Measurements from ENCODE around the gene FAM167B.

FAM167B gene

DNA sequence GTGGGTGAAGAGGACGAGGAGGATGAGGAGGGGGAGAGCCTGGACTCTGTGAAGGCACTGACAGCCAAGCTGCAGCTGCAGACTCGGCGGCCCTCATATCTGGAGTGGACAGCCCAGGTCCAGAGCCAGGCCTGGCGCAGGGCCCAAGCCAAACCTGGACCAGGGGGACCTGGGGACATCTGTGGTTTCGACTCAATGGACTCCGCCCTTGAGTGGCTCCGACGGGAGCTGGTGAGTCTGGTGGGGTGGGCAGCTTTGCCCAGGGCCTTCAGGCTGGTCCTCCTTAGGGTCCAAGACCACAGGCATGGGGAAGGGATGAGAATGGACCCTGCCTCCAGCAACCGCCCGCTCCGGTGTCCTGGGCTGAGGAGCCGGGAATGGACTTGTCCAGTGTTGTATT lies 430 bp downstream of the FAM167B start:
- H3K27ac ChIP-seq (ENCODE audit: low read length), result no peak overlapping the region
- H3K9me3 ChIP-seq (ENCODE audit: insufficient read depth, low read length), result peaks cover 16% of the 10 kb centered on the region; the same call in 1 of the 2 replicates
- no peak overlapping the region for H3K4me2 ChIP-seq (ENCODE audit: low read length)
- H3K27me3 ChIP-seq (ENCODE audit: low read depth, low read length), result no peaks in the 10 kb centered on the region
- H4K20me1 ChIP-seq (ENCODE audit: insufficient read depth, low read length), result no peaks in the 10 kb centered on the region
- H3K79me2 ChIP-seq (ENCODE audit: low read length), result no peaks in the 10 kb centered on the region
- H3K4me3 ChIP-seq (ENCODE audit: low read length), result no peak overlapping the region
- no peak for TF ChIP-seq EZH2phosphoT487 (IDR thresholded peaks at IDR 0.05; ENCODE audit: low read depth)
- TF ChIP-seq, protein P1, sequence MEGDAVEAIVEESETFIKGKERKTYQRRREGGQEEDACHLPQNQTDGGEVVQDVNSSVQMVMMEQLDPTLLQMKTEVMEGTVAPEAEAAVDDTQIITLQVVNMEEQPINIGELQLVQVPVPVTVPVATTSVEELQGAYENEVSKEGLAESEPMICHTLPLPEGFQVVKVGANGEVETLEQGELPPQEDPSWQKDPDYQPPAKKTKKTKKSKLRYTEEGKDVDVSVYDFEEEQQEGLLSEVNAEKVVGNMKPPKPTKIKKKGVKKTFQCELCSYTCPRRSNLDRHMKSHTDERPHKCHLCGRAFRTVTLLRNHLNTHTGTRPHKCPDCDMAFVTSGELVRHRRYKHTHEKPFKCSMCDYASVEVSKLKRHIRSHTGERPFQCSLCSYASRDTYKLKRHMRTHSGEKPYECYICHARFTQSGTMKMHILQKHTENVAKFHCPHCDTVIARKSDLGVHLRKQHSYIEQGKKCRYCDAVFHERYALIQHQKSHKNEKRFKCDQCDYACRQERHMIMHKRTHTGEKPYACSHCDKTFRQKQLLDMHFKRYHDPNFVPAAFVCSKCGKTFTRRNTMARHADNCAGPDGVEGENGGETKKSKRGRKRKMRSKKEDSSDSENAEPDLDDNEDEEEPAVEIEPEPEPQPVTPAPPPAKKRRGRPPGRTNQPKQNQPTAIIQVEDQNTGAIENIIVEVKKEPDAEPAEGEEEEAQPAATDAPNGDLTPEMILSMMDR (IDR thresholded peaks at IDR 0.05; ENCODE audit: low read depth, low read length), result no peak
- H3K4me1 ChIP-seq (ENCODE audit: low read length), result peaks cover 37% of the 10 kb centered on the region
- no peak overlapping the region for H2AFZ ChIP-seq (ENCODE audit: low read depth, low read length)
- no peaks in the 10 kb centered on the region for H3K36me3 ChIP-seq (replicated peaks; ENCODE audit: low read depth, low read length)
- no peak overlapping the region for H3K9ac ChIP-seq (ENCODE audit: low read length)

DNA sequence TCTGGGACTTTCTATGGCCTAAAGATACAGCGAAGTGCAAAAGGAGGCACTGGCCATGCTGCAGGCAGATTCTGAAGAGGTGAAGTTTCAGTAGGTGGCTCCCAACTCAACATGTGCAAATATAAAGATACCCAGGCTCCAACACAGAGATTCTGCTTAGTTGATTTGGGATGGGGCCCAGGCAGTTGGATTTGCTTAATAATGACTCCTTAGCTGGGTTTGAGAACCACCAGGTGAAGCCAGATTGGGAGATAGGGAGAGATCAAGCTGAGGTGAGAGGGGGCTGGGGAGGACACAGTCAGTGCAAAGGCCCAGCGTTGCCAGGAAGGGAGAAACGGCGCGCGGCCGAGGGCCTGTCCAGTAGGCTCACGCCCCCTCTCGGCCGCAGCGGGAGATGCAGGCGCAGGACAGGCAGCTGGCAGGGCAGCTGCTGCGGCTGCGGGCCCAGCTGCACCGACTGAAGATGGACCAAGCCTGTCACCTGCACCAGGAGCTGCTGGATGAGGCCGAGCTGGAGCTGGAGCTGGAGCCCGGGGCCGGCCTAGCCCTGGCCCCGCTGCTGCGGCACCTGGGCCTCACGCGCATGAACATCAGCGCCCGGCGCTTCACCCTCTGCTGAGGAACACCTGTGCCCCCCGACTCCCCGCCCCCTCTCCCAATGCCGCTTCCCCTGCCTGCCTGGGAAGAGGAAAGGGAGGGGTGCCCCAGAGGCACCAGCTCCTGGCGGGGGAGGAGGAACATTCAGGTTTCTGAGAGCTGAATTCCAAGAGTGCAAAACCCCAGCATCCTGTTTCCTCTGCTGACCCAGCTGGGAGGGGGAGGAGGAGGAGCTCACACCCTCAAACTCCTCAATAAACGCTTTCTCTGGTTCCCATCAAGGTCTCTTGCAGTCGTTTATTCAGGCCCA lies 1.2 kb downstream of the FAM167B start:
- TF ChIP-seq EZH2phosphoT487 (IDR thresholded peaks at IDR 0.05; ENCODE audit: low read depth), result no peak
- TF ChIP-seq, protein P1 (IDR thresholded peaks at IDR 0.05; ENCODE audit: low read depth, low read length), result peak; percentile 54
- Histone ChIP-seq H3K9me3 (ENCODE audit: insufficient read depth, low read length) (peaks cover 16% of the 10 kb centered on the region; the same call in 1 of the 2 replicates), H3K36me3 (replicated peaks; ENCODE audit: low read depth, low read length) (no peaks in the 10 kb centered on the region), H3K27me3 (ENCODE audit: low read depth, low read length) (no peaks in the 10 kb centered on the region), H3K4me2 (ENCODE audit: low read length) (peak overlapping the region; percentile 32), H3K79me2 (ENCODE audit: low read length) (no peaks in the 10 kb centered on the region), H3K27ac (ENCODE audit: low read length) (no peak overlapping the region), H2AFZ (ENCODE audit: low read depth, low read length) (no peak overlapping the region; the same call in 1 of the 2 replicates), H3K4me1 (ENCODE audit: low read length) (peaks cover 38% of the 10 kb centered on the region), H4K20me1 (ENCODE audit: insufficient read depth, low read length) (no peaks in the 10 kb centered on the region), H3K9ac (ENCODE audit: low read length) (no peak overlapping the region), H3K4me3 (ENCODE audit: low read length) (peak overlapping the region; percentile 12; the same call in 1 of the 2 replicates)

DNA sequence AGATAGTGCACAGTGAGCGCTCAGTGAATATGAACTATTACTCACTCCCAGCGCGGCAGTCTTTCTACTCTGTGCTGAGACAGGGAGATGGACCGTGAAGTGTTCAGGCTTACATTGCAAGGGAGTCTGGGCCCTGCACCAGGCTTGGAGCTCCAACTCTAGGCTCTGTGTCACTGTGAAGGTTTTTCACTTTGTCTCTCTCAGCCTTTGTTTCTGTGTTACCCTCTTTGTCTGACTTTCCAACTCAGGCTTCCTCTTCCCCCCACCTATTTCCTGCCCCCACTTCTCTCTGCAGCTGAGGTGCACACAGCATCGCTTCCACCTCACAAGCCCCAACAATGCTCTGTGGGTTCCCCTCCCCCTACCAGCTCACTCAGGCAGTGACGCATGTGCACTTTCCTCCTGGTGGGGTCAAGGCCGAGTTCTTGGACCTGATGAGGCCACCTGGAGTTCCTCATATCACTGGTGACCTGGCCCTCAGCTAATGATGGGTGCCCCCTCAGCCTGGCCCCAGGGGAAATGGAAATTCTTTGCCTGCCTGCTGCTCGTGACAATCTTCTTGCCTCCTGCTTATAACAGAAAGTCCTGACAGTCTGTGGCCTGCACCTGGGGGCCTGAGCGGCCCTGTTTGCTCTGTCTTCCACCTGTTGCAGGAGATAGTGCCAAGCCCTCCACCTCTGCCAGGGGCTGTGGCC lies 3.0 kb downstream of the FAM167B start:
- peak overlapping the region; percentile 21 for H3K9ac ChIP-seq (ENCODE audit: low read length)
- H3K4me3 ChIP-seq (ENCODE audit: low read length), result peak overlapping the region; percentile 46
- peaks cover 45% of the 10 kb centered on the region for H3K4me1 ChIP-seq (ENCODE audit: low read length)
- no peak for TF ChIP-seq EZH2phosphoT487 (IDR thresholded peaks at IDR 0.05; ENCODE audit: low read depth)
- TF ChIP-seq, protein P1 (IDR thresholded peaks at IDR 0.05; ENCODE audit: low read depth, low read length), result no peak
- H4K20me1 ChIP-seq (ENCODE audit: insufficient read depth, low read length), result no peaks in the 10 kb centered on the region
- peak overlapping the region; percentile 45 for H3K27ac ChIP-seq (ENCODE audit: low read length)
- H2AFZ ChIP-seq (ENCODE audit: low read depth, low read length), result peak overlapping the region; percentile 58; the same call in 1 of the 2 replicates
- peak overlapping the region; percentile 43 for H3K4me2 ChIP-seq (ENCODE audit: low read length)
- H3K9me3 ChIP-seq (ENCODE audit: insufficient read depth, low read length), result peaks cover 16% of the 10 kb centered on the region; the same call in 1 of the 2 replicates
- no peaks in the 10 kb centered on the region for H3K79me2 ChIP-seq (ENCODE audit: low read length)
- H3K36me3 ChIP-seq (replicated peaks; ENCODE audit: low read depth, low read length), result no peaks in the 10 kb centered on the region
- H3K27me3 ChIP-seq (ENCODE audit: low read depth, low read length), result no peaks in the 10 kb centered on the region

Measured in OCI-LY3 (cell line).